22Rv1 (cell line): Measurements from ENCODE around the gene CCN6.

Experiments used
- H3K27ac ChIP-seq: fragments of 450-650 bp; 2 replicates; pipeline ENCODE4 v1.5.1; 2017
- ZFX ChIP-seq: fragments of 450-650 bp; IDR thresholded peaks from 2 replicates; pipeline ENCODE4 v1.6.1; 2017; ENCODE audit warnings: antibody characterized with exemption, borderline replicate concordance
- TF ChIP-seq, protein P1 (sequence below): fragments of 450-650 bp; IDR thresholded peaks from 2 replicates; pipeline ENCODE4 v1.5.1; 2017; ENCODE audit warnings: mild to moderate bottlenecking

Gene CCN6

DNA sequence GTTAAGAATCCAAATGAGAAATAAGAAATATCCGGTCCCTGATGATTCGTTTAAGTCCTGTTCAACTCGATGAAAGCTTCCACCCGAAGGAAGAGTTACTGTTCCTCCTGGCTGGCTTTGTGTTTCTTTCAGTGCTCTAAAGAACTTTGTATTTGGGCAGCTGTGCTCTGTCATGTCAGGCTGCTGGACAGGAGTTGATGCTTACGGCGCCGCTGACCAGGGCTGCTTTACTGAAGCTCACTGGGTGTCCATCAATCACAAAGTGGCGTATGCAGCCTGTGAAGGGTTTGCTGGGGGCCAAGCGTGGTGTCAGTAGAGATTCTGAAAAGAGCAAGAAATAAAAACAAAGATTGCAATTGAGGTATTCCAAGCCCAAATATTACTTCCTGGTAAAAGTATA, 55.4 kb downstream of the CCN6 start:
- no peak for TF ChIP-seq ZFX
- TF ChIP-seq, protein P1, sequence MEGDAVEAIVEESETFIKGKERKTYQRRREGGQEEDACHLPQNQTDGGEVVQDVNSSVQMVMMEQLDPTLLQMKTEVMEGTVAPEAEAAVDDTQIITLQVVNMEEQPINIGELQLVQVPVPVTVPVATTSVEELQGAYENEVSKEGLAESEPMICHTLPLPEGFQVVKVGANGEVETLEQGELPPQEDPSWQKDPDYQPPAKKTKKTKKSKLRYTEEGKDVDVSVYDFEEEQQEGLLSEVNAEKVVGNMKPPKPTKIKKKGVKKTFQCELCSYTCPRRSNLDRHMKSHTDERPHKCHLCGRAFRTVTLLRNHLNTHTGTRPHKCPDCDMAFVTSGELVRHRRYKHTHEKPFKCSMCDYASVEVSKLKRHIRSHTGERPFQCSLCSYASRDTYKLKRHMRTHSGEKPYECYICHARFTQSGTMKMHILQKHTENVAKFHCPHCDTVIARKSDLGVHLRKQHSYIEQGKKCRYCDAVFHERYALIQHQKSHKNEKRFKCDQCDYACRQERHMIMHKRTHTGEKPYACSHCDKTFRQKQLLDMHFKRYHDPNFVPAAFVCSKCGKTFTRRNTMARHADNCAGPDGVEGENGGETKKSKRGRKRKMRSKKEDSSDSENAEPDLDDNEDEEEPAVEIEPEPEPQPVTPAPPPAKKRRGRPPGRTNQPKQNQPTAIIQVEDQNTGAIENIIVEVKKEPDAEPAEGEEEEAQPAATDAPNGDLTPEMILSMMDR: no peak
- no peak overlapping the region for H3K27ac ChIP-seq

DNA sequence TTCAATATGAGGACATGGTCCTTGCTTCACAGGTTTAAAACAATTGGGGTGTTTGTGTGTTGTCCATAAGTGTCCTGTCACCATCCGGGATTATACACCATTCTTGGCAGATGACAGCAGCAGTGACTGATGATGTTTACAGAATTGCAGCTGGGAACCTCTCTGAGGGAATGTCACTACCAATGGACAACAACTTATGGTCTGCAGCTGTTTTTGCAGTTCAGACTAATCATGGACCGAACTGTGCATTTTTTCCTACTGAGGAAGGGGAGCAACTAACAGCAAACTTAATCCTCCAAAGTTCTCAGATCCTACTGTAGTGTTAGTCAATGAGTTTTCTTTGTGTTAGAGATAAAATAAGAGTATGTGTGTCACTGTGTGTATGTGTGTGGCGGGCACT, 59.5 kb downstream of the CCN6 start:
- H3K27ac ChIP-seq: no peak overlapping the region
- TF ChIP-seq, protein P1: no peak
- no peak for TF ChIP-seq ZFX

DNA sequence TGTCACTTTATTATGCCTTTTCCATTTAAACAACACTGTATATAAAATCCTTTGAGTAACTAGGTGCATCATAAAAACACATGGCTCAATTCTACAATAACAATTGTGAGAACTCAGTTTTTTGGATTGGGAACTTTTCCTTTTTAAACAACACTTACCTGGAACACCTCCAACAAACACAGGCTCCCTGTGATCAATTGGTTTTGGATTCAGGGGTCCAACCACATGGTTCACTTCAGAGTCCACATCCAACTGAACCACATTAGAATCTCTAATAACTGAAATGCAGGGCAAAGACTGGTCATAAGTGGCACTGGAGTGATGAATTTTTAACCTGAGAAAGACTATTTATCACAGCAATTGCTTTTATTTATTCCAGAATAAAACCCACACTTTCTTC, 60.0 kb downstream of the CCN6 start:
- TF ChIP-seq, protein P1: no peak
- TF ChIP-seq ZFX: no peak
- no peak overlapping the region for H3K27ac ChIP-seq

DNA sequence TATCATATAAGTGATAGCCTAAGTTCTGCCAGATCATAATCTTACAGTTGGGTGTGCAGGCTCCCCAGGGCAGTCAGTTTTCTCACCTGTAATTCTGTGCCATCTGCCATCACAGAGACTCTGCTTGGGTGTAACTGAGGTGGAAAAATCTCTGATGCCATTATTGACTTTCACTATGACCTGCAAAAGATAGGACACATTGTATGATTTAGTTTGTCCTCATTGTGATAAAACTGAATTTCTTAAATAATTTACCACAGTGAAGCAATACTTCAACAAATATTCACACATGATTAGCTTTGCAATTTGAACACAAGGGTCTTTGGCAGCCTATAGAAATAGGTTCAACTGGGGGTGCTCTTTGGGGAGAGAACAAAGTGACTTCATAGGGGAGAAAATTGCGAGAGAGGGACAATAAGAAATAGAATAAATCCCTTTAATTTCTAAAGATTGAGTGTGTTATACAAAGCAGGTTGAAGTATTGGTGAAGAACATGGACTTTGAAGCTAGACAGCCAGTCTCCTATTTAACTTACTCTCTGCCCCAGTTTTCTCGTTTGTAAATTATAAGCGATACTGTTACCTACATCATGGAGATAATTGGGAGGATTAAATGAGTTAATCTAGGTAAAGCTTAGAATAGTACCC, 60.8 kb downstream of the CCN6 start:
- TF ChIP-seq, protein P1: no peak
- TF ChIP-seq ZFX: no peak
- no peak overlapping the region for H3K27ac ChIP-seq

DNA sequence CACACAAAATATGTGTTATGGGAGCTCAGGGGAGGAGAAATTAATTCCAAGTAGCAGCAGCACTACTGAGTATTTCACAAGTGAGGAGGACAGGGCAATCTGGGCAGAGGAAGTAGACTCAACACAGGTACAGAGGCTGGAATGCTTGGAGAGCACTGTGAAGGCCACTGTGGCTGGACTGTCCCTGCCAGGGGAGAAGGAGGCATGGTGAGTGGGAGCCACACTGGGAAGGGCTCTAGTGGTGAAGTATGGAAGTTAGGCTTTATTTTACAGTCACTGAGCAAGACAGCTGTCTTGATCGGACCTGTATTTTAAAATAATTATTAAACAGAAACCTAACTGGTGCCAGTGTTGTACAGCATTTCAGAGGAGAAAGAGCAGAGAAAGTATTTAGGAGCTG, 62.3 kb downstream of the CCN6 start:
- no peak overlapping the region for H3K27ac ChIP-seq
- TF ChIP-seq, protein P1: no peak
- TF ChIP-seq ZFX: no peak

DNA sequence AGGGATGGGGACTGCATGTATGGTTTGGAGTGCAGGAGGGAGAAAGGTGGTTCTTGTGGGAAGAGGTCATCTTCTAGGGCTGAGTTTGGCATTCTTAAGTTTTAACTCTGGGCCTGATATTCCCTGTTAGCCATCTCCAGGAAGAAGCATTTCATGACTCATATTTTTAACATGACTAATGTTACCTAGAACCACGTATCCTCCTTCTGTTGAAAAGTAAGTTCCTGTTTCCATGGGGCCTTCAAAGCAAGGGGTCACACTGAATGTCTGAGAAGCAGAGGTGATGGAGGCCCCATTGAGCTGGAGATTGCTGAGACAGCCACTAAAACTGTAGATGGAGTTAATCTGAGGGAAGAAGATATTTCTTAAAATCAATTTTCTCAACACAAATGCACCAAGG, 63.6 kb downstream of the CCN6 start:
- no peak for TF ChIP-seq ZFX
- TF ChIP-seq, protein P1: no peak
- H3K27ac ChIP-seq: no peak overlapping the region

DNA sequence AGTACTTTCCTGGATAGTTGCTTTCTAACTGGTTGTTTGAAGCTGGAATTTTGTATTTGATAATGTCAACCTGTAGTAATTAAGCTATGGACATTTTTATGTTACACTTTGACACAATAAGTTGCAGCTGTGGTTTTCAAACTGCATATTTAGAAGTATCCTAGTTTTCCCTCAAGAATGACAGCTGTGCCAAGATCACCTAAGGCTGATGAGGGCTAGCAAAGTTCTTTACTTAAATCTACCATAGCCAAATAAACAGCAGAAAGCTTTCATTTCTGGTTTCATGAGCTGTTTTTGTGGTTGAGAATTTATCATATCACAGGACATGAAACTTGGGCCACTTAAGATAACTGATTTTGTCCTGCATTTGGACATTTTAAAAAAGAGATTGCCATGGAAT, 64.1 kb downstream of the CCN6 start:
- TF ChIP-seq, protein P1: no peak
- no peak for TF ChIP-seq ZFX
- H3K27ac ChIP-seq: no peak overlapping the region
